ENCODE data around the gene REL.

The REL gene

DNA sequence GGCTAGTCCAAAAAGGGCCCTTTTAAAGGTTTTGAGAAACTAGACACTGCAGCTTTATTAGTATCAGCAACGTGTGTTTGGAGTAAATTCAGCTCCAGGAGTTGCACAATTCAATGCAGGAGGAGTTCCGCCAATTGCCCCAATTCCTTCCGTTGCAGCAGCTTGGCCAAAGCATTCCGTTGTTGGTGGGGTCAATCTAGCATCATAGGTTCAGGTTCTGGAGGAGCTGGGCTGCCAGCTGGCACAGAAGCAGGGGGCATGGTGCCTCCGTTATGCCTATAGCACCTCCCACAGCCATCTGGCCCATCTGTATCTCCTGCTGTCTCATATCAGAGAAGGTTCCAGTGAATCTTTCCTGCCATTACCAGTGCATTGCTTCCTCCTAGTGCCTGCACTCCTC, 55.4 kb downstream of the REL start (continued):
- TF ChIP-seq ZNF701 (tag by site-specific recombination; IDR thresholded peaks at IDR 0.05) (no peak), ZNF76 (tag by site-specific recombination; IDR thresholded peaks at IDR 0.05; ENCODE audit: borderline replicate concordance, low read depth) (no peak)

DNA sequence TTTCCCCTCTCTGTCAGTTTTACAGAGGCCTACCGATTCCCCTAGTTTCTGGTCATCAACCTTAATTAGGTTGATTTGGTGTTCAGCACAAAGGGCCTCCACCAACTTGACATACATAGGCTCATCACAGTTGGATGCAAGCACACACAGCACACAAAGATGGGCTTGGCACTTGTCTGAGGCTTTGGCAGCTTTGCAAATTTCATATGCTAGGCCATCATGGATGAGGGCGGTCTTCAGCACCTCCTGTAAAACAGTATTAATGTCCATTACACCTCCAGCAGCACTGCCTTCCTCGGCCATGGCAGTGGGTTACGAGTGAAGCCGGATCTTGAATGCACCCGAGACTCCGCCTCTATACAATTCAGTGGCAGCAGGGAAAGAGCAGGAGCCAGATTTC, 56.9 kb downstream of the REL start:
- POLR2A ChIA-PET = no interaction called here
- TF ChIP-seq, protein P1, sequence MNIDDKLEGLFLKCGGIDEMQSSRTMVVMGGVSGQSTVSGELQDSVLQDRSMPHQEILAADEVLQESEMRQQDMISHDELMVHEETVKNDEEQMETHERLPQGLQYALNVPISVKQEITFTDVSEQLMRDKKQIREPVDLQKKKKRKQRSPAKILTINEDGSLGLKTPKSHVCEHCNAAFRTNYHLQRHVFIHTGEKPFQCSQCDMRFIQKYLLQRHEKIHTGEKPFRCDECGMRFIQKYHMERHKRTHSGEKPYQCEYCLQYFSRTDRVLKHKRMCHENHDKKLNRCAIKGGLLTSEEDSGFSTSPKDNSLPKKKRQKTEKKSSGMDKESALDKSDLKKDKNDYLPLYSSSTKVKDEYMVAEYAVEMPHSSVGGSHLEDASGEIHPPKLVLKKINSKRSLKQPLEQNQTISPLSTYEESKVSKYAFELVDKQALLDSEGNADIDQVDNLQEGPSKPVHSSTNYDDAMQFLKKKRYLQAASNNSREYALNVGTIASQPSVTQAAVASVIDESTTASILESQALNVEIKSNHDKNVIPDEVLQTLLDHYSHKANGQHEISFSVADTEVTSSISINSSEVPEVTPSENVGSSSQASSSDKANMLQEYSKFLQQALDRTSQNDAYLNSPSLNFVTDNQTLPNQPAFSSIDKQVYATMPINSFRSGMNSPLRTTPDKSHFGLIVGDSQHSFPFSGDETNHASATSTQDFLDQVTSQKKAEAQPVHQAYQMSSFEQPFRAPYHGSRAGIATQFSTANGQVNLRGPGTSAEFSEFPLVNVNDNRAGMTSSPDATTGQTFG (tag by site-specific recombination; IDR thresholded peaks at IDR 0.05; ENCODE audit: borderline replicate concordance) = no peak
- TF ChIP-seq ZNF830 (tag by site-specific recombination; IDR thresholded peaks at IDR 0.05; ENCODE audit: low read depth) (no peak), ZNF791 (tag by site-specific recombination; IDR thresholded peaks at IDR 0.05) (no peak), KLF16 (tag by site-specific recombination; IDR thresholded peaks at IDR 0.05) (no peak), ZNF658 (tag by site-specific recombination; IDR thresholded peaks at IDR 0.05) (no peak), GLI2 (tag by site-specific recombination; IDR thresholded peaks at IDR 0.05; ENCODE audit: borderline replicate concordance, low read depth) (no peak), SP3 (tag by site-specific recombination; IDR thresholded peaks at IDR 0.05) (no peak), KLF9 (tag by site-specific recombination; IDR thresholded peaks at IDR 0.05; ENCODE audit: low read depth) (no peak), ZNF571 (tag by site-specific recombination; IDR thresholded peaks at IDR 0.05) (no peak), ZNF580 (tag by site-specific recombination; IDR thresholded peaks at IDR 0.05) (no peak)
- Histone ChIP-seq H3K36me3 (ENCODE audit: control insufficient read depth in 2 of 2, insufficient read depth in 1 of 2, low read length in 2 of 2) (peaks cover 0 to 13% of the 10 kb centered on the region in 2 experiments; a peak in 2 of 3 replicates), H3K4me1 (ENCODE audit: control insufficient read depth, insufficient read depth, low read length) (no peaks in the 10 kb centered on the region), H3K9me3 (ENCODE audit: control insufficient read depth, insufficient read depth, low read depth, low read length) (no peaks in the 10 kb centered on the region), H3K27ac (ENCODE audit: extremely low read depth, low read depth, low read length) (no peak overlapping the region), H3K4me3 (ENCODE audit: low read depth, low read length) (no peak overlapping the region)
- CTCF ChIA-PET = no interaction called here

- H3K27ac ChIP-seq (ENCODE audit: extremely low read depth, low read depth, low read length) = no peak overlapping the region
- POLR2A ChIA-PET = no interaction called here
- no peaks in the 10 kb centered on the region for H3K4me1 ChIP-seq (ENCODE audit: control insufficient read depth, insufficient read depth, low read length)
- CTCF ChIA-PET = no interaction called here
- TF ChIP-seq ZFHX2 (tag by site-specific recombination; conservative IDR thresholded peaks at IDR 0.05) = no peak
- no peak for TF ChIP-seq ZBTB8A (tag by site-specific recombination; IDR thresholded peaks at IDR 0.05)
- no peak for TF ChIP-seq ZNF544 (tag by site-specific recombination; IDR thresholded peaks at IDR 0.05)
- TF ChIP-seq ZNF48 (tag by site-specific recombination; IDR thresholded peaks at IDR 0.05) = no peak
- TF ChIP-seq ZXDB (tag by site-specific recombination; IDR thresholded peaks at IDR 0.05) = no peak
- no peak for TF ChIP-seq ZBTB49 (tag by site-specific recombination; IDR thresholded peaks at IDR 0.05; ENCODE audit: low read depth)
- TF ChIP-seq ZNF362 (tag by site-specific recombination; IDR thresholded peaks at IDR 0.05) = no peak
- TF ChIP-seq ZBTB17 (tag by site-specific recombination; IDR thresholded peaks at IDR 0.05) = no peak
- no peak for TF ChIP-seq ZNF600 (tag by site-specific recombination; IDR thresholded peaks at IDR 0.05)
- TF ChIP-seq ZNF529 (tag by site-specific recombination; IDR thresholded peaks at IDR 0.05; ENCODE audit: insufficient replicate concordance) = no peak
- TF ChIP-seq ZNF692 (tag by site-specific recombination; IDR thresholded peaks at IDR 0.05) = no peak
- TF ChIP-seq ZNF133 (tag by site-specific recombination; IDR thresholded peaks at IDR 0.05) = no peak
- no peak for TF ChIP-seq ZNF423 (tag by site-specific recombination; IDR thresholded peaks at IDR 0.05)
- no peak for TF ChIP-seq ZNF394 (tag by site-specific recombination; IDR thresholded peaks at IDR 0.05; ENCODE audit: borderline replicate concordance)
- TF ChIP-seq ZNF654 (tag by site-specific recombination; IDR thresholded peaks at IDR 0.05; ENCODE audit: low read depth) = no peak
- TF ChIP-seq ZBTB7A (tag by site-specific recombination; IDR thresholded peaks at IDR 0.05; ENCODE audit: low read depth) = no peak
- H3K9me3 ChIP-seq (ENCODE audit: control insufficient read depth, insufficient read depth, low read depth, low read length) = no peaks in the 10 kb centered on the region
- peaks cover 0 to 13% of the 10 kb centered on the region in 2 experiments; a peak in 2 of 3 replicates for H3K36me3 ChIP-seq (ENCODE audit: control insufficient read depth in 2 of 2, insufficient read depth in 1 of 2, low read length in 2 of 2)
- H3K4me3 ChIP-seq (ENCODE audit: low read depth, low read length) = no peak overlapping the region
Observed at GRCh38 chr2:60939622-60940021, 58.2 kb downstream of the REL start.

Data from HEK293 (cell line).